B cell (primary cell): ENCODE results near the gene AUTS2. TPM values are rescaled to one million over a fixed set of nuclear protein-coding genes. Genes with fewer than 3 reads are reported as not detected.

ENCODE experiments used
- ATAC-seq: fragments of 200-7000 bp; cut with Tn5 transposase; one replicate; pipeline ENCODE4 v1.10.0; 2021; ENCODE audit warnings: low read depth, mild to moderate bottlenecking, moderate number of reproducible peaks, moderate library complexity
- CTCF ChIA-PET: fragments of 350-600 bp; sonication (Branson Sonifier 250); formaldehyde crosslinking; loops from one replicate; lab custom pipeline; 2021; ENCODE audit warnings: antibody characterized with exemption, inconsistent platforms; lab: Charles Lee
- POLR2A ChIA-PET: fragments of 350-600 bp; sonication (Branson Sonifier 250); formaldehyde crosslinking; loops from one replicate; lab custom pipeline; 2021; ENCODE audit warnings: antibody characterized with exemption; lab: Charles Lee
- DNase-seq: peaks from one replicate; pipeline ENCODE4 v3.0.0; 2013
- H2AFZ ChIP-seq: 2 replicates; pipeline ENCODE4 v1.6.1; 2012; ENCODE audit warnings: mild to moderate bottlenecking, low read depth, low read length; ENCODE audit not compliant: insufficient read depth, poor library complexity, severe bottlenecking
- H3K27ac ChIP-seq, 2 donors: 1 replicate in 1 of 2; 2 replicates in 1 of 2; pipeline ENCODE4 v1.5.1; 2012 to 2013; ENCODE audit warnings: low read length in 2 of 2, mild to moderate bottlenecking in 2 of 2, moderate library complexity in 1 of 2
- H3K27me3 ChIP-seq, 4 experiments: fragments of 200-600 bp in 1 of 4; sonication (generic) in 1 of 4; replicated peaks in 1 of 4; 1 replicate in 2 of 4; 2 replicates in 2 of 4; pipeline versions ENCODE4 v1.6.1 to v1.7.0; 2013 to 2016; ENCODE audit warnings: low read length in 3 of 4, mild to moderate bottlenecking in 2 of 4, mixed read lengths in 1 of 4, moderate library complexity in 1 of 4; ENCODE audit not compliant: insufficient read depth in 4 of 4, control insufficient read depth in 3 of 4; ENCODE audit errors: control extremely low read depth in 1 of 4
- H3K36me3 ChIP-seq, 2 experiments: replicated peaks in 1 of 2; 1 replicate in 1 of 2; 2 replicates in 1 of 2; pipeline versions ENCODE4 v1.6.1 to v1.7.1; 2013; ENCODE audit warnings: low read length in 1 of 2; ENCODE audit not compliant: insufficient read depth in 2 of 2, control insufficient read depth in 1 of 2; ENCODE audit errors: control extremely low read depth in 1 of 2, extremely low read depth in 1 of 2
- H3K4me1 ChIP-seq, 2 donors: fragments of 200-600 bp in 1 of 2; sonication (generic) in 1 of 2; 1 replicate in 1 of 2; 2 replicates in 1 of 2; pipeline versions ENCODE4 v1.5.1 to v1.6.1; 2013 to 2017; ENCODE audit warnings: low read length in 2 of 2; ENCODE audit not compliant: control insufficient read depth in 2 of 2, insufficient read depth in 2 of 2
- H3K4me2 ChIP-seq: replicated peaks from 2 replicates; pipeline ENCODE3; 2012; ENCODE audit warnings: mild to moderate bottlenecking, low read depth, low read length; ENCODE audit not compliant: poor library complexity, severe bottlenecking
- H3K4me3 ChIP-seq, 5 experiments: fragments of 200-600 bp in 1 of 5; sonication (generic) in 1 of 5; 1 replicate in 3 of 5; 2 replicates in 2 of 5; pipeline versions ENCODE4 v1.5.1 to v1.7.0; 2011 to 2016; ENCODE audit warnings: low read length in 4 of 5, mild to moderate bottlenecking in 4 of 5, low read depth in 2 of 5, control low read depth in 1 of 5, moderate library complexity in 1 of 5; ENCODE audit not compliant: insufficient read depth in 1 of 5; ENCODE audit errors: control extremely low read depth in 1 of 5, extremely low read depth in 1 of 5
- H3K79me2 ChIP-seq: fragments of 200-600 bp; sonication (generic); one replicate; pipeline ENCODE4 v1.6.0; 2016; ENCODE audit warnings: low read length; ENCODE audit not compliant: control insufficient read depth, insufficient read depth
- H3K9ac ChIP-seq: fragments of 200-600 bp; sonication (generic); 2 replicates; pipeline ENCODE4 v1.6.1; 2017; ENCODE audit warnings: mild to moderate bottlenecking, low read length, moderate library complexity
- H3K9me3 ChIP-seq, 3 donors: one replicate each; pipeline versions ENCODE4 v1.6.1 to v1.7.1; 2013; ENCODE audit warnings: low read length in 2 of 3; ENCODE audit not compliant: control insufficient read depth in 2 of 3, insufficient read depth in 1 of 3; ENCODE audit errors: control extremely low read depth in 1 of 3
- H4K20me1 ChIP-seq: 2 replicates; pipeline ENCODE4 v1.6.0; 2012; ENCODE audit warnings: mild to moderate bottlenecking, low read length; ENCODE audit not compliant: insufficient read depth, control insufficient read depth, poor library complexity, severe bottlenecking
- H3K27ac Mint-ChIP-seq: one replicate; pipeline ENCODE4 v1.8.0; 2021; ENCODE audit warnings: mixed read lengths
- H3K27me3 Mint-ChIP-seq: one replicate; pipeline ENCODE4 v1.8.0; 2021; ENCODE audit warnings: mixed read lengths
- H3K4me1 Mint-ChIP-seq: one replicate; pipeline ENCODE4 v1.8.0; 2021; ENCODE audit warnings: mixed read lengths
- H3K4me3 Mint-ChIP-seq: one replicate; pipeline ENCODE4 v1.8.0; 2021; ENCODE audit warnings: mixed read lengths
- H3K9me3 Mint-ChIP-seq: one replicate; pipeline ENCODE4 v1.8.0; 2022; ENCODE audit warnings: mixed read lengths; ENCODE audit not compliant: insufficient read depth
- CTCF ChIP-seq: fragments of 200-600 bp; IDR thresholded peaks from one replicate; pipeline ENCODE4 v1.8.0; 2022; ENCODE audit warnings: antibody characterized with exemption, mild to moderate bottlenecking
- EZH2 ChIP-seq: IDR thresholded peaks from 2 replicates; pipeline ENCODE4 v1.6.1; 2012; ENCODE audit warnings: borderline replicate concordance, low read depth, mild to moderate bottlenecking, moderate library complexity, low read length; ENCODE audit not compliant: insufficient read depth, poor library complexity, severe bottlenecking
- WGBS: methylation state at CpG from one replicate; pipeline ENCODE4 v1.1.5; 2013; ENCODE audit warnings: missing lambda C conversion rate; ENCODE audit not compliant: insufficient coverage; 5-methylcytosine and 5-hydroxymethylcytosine counted together
- intact Hi-C: fragments of 100-400 bp; cut with micrococcal nuclease; formaldehyde crosslinking; loops from one replicate; pipeline ENCODE4 v1.10.0; 2022
- polyA plus RNA-seq: library from polyadenylated mRNA; depleted of rRNA; stranded (reverse); fragments of >200 nt; gene quantifications from 2 replicates; pipeline ENCODE4 v1.2.3, GENCODE V29; 2012
- total RNA-seq, 2 donors: library from RNA; stranded (reverse); fragments of 120-200 nt in 1 of 2; gene quantifications; 1 replicate in 1 of 2; 2 replicates in 1 of 2; pipeline versions ENCODE4 v1.2.3 to v1.2.4, GENCODE V29; 2013 to 2022

The AUTS2 gene
- total and polyA plus RNA-seq, 2 donors (not counting 1 experiment from before 2014, with no cell fraction given) = 22.3 to 35.0 TPM

GRCh38 chr7:70266186-70266585, 667.9 kb downstream of the AUTS2 start:
- no peaks in the 10 kb centered on the region for H3K9me3 Mint-ChIP-seq
- no peak overlapping the region for H3K4me2 ChIP-seq
- ChIA-PET CTCF (no interaction called here), POLR2A (no interaction called here)
- no peak for ATAC-seq
- no peaks in the 10 kb centered on the region for H3K9me3 ChIP-seq
- no peaks in the 10 kb centered on the region for H3K27me3 ChIP-seq
- H2AFZ ChIP-seq = no peak overlapping the region
- DNase-seq = no peak
- H3K27me3 Mint-ChIP-seq = no peaks in the 10 kb centered on the region
- TF ChIP-seq EZH2 (no peak), CTCF (no peak)
- no peak overlapping the region for H3K4me3 Mint-ChIP-seq
- H3K27ac ChIP-seq = no peak overlapping the region
- H3K9ac ChIP-seq = no peak overlapping the region
- no peaks in the 10 kb centered on the region for H4K20me1 ChIP-seq
- H3K36me3 ChIP-seq = no peaks in the 10 kb centered on the region
- intact Hi-C loops = no loop called here
- WGBS = no CpG with 5 or more reads among the region's 2 CpGs
- no peaks in the 10 kb centered on the region for H3K79me2 ChIP-seq
- no peaks in the 10 kb centered on the region for H3K4me1 Mint-ChIP-seq
- no peak overlapping the region for H3K4me3 ChIP-seq
- H3K27ac Mint-ChIP-seq = no peak overlapping the region
- H3K4me1 ChIP-seq = no peaks in the 10 kb centered on the region

- Mint-ChIP-seq H3K27me3 (no peaks in the 10 kb centered on the region), H3K4me3 (no peak overlapping the region), H3K9me3 (no peaks in the 10 kb centered on the region), H3K27ac (no peak overlapping the region), H3K4me1 (no peaks in the 10 kb centered on the region)
- H3K4me2 ChIP-seq = no peak overlapping the region
- no peaks in the 10 kb centered on the region for H3K4me1 ChIP-seq
- ATAC-seq = no peak
- H3K79me2 ChIP-seq = no peaks in the 10 kb centered on the region
- intact Hi-C loops = no loop called here
- no peak overlapping the region for H3K27ac ChIP-seq
- ChIA-PET CTCF (no interaction called here), POLR2A (no interaction called here)
- H3K9me3 ChIP-seq = no peaks in the 10 kb centered on the region
- WGBS = 89% methylated on average over 2 of the region's 5 CpGs
- no peak overlapping the region for H3K4me3 ChIP-seq
- no peaks in the 10 kb centered on the region for H4K20me1 ChIP-seq
- no peaks in the 10 kb centered on the region for H3K36me3 ChIP-seq
- no peak for DNase-seq
- H3K9ac ChIP-seq = no peak overlapping the region
- TF ChIP-seq EZH2 = no peak
- no peak for TF ChIP-seq CTCF
- H3K27me3 ChIP-seq = no peaks in the 10 kb centered on the region
- no peak overlapping the region for H2AFZ ChIP-seq
Observed at GRCh38 chr7:70267381-70268120, 669.3 kb downstream of the AUTS2 start.
